Gastrocnemius medialis (tissue), 4 donors: ENCODE results near the gene PLEKHA5. TPM values are rescaled to one million over a fixed set of nuclear protein-coding genes. Genes with fewer than 3 reads are reported as not detected.

Experiments used
- ATAC-seq, 2 donors: fragments of 150-250 bp; one replicate each; pipeline ENCODE4 v1.9.1; 2016
- DNase-seq, 2 donors: peaks; one replicate each; pipeline ENCODE4 v3.0.0-alpha.2; 2019
- H3K27ac ChIP-seq, 4 donors: fragments of 200-600 bp; sonication (generic); 1 replicate in 1 of 4; 2 replicates in 3 of 4; pipeline ENCODE4 v1.5.1; 2016 to 2018; ENCODE audit warnings: mild to moderate bottlenecking in 2 of 4, moderate library complexity in 1 of 4
- H3K27me3 ChIP-seq, 3 donors: fragments of 200-600 bp; sonication (generic) in 2 of 3; 1 replicate in 1 of 3; 2 replicates in 2 of 3; pipeline versions ENCODE4 v1.5.1 to v1.6.0; 2016 to 2019; ENCODE audit warnings: mild to moderate bottlenecking in 1 of 3, moderate library complexity in 1 of 3
- H3K36me3 ChIP-seq, 2 donors: fragments of 200-600 bp; sonication (generic) in 1 of 2; one replicate each; pipeline ENCODE4 v1.5.1; 2017 to 2018
- H3K4me1 ChIP-seq, 2 donors: fragments of 200-600 bp; sonication (generic) in 1 of 2; one replicate each; pipeline ENCODE4 v1.5.1; 2016 to 2017; ENCODE audit warnings: mild to moderate bottlenecking in 2 of 2
- H3K4me3 ChIP-seq, 4 donors: fragments of 200-600 bp; sonication (generic) in 3 of 4; 1 replicate in 1 of 4; 2 replicates in 3 of 4; pipeline ENCODE4 v1.5.1; 2016 to 2019; ENCODE audit warnings: mild to moderate bottlenecking in 2 of 4
- H3K9me3 ChIP-seq, 3 donors: fragments of 200-600 bp; sonication (generic) in 2 of 3; 1 replicate in 1 of 3; 2 replicates in 2 of 3; pipeline ENCODE4 v1.5.1; 2016 to 2019
- POLR2A ChIP-seq, 2 donors: fragments of 450-650 bp; IDR thresholded peaks; one replicate each; pipeline ENCODE4 v1.6.1; 2017; ENCODE audit warnings: antibody characterized with exemption in 2 of 2, mild to moderate bottlenecking in 2 of 2, moderate library complexity in 2 of 2
- in situ Hi-C, 4 donors: fragments of 200-750 bp; cut with MboI; loops; one replicate each; pipeline versions ENCODE4 v1.15.0 to v1.8.0; 2017; ENCODE audit warnings: low sequenced_read_pairs in 4 of 4
- intact Hi-C: fragments of 100-400 bp; cut with DNase I; formaldehyde crosslinking; loops from one replicate; pipeline ENCODE4 v1.15.1; 2023; ENCODE audit warnings: low total_unique reads
- total RNA-seq, 4 donors: library from RNA; depleted of rRNA; stranded (reverse); fragments of >200 nt; gene quantifications; one replicate each; pipeline versions ENCODE4 v1.1.0 to v1.2.3, GENCODE V29; 2016
- TF ChIP-seq, protein P1 (sequence below), 5 experiments: fragments of 450-650 bp in 3 of 5; fragments of 200-600 bp in 2 of 5; sonication (generic) in 2 of 5; IDR thresholded peaks in 4 of 5; conservative IDR thresholded peaks in 1 of 5; 1 replicate in 4 of 5; 2 replicates in 1 of 5; pipeline ENCODE4 v1.5.1; 2016 to 2019; ENCODE audit warnings: antibody characterized with exemption in 5 of 5, mild to moderate bottlenecking in 3 of 5, moderate library complexity in 3 of 5

PLEKHA5 gene
- total RNA-seq, 4 donors from 2014 or later: 1.0 to 2.7 (median 1.5) TPM

DNA sequence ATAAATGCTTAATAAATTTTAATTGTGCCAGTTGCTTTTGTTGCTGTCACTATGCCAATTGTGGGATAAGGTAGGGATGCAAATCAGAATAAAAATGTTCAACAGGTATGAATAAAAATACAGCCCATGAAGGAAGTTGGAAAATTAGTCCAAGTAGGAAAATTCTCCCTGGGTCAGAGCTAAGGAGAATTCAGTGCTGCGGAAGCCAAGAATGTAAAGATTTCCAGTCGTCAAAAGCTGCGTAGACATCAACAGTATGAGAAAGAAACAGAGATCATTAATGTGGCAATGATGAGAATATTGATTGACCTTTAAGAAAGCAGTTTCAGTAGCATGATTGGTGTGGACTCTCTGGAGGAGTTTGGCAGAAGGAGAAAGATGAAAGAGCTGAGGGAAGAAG is 87.9 kb downstream of the PLEKHA5 start:
- Histone ChIP-seq H3K36me3 (no peaks in the 10 kb centered on the region), H3K27me3 (no peaks in the 10 kb centered on the region), H3K4me1 (no peaks in the 10 kb centered on the region), H3K27ac (no peak overlapping the region), H3K4me3 (no peak overlapping the region), H3K9me3 (no peaks in the 10 kb centered on the region)
- ATAC-seq (no peak), DNase-seq (no peak)
- TF ChIP-seq, protein P1, sequence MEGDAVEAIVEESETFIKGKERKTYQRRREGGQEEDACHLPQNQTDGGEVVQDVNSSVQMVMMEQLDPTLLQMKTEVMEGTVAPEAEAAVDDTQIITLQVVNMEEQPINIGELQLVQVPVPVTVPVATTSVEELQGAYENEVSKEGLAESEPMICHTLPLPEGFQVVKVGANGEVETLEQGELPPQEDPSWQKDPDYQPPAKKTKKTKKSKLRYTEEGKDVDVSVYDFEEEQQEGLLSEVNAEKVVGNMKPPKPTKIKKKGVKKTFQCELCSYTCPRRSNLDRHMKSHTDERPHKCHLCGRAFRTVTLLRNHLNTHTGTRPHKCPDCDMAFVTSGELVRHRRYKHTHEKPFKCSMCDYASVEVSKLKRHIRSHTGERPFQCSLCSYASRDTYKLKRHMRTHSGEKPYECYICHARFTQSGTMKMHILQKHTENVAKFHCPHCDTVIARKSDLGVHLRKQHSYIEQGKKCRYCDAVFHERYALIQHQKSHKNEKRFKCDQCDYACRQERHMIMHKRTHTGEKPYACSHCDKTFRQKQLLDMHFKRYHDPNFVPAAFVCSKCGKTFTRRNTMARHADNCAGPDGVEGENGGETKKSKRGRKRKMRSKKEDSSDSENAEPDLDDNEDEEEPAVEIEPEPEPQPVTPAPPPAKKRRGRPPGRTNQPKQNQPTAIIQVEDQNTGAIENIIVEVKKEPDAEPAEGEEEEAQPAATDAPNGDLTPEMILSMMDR (IDR thresholded peaks at IDR 0.05 in 4 of 5, conservative IDR thresholded peaks at IDR 0.05 in 1 of 5): no peak
- TF ChIP-seq POLR2A (IDR thresholded peaks at IDR 0.05): no peak
- in situ Hi-C loops: no loop called here
- intact Hi-C loops: no loop called here

DNA sequence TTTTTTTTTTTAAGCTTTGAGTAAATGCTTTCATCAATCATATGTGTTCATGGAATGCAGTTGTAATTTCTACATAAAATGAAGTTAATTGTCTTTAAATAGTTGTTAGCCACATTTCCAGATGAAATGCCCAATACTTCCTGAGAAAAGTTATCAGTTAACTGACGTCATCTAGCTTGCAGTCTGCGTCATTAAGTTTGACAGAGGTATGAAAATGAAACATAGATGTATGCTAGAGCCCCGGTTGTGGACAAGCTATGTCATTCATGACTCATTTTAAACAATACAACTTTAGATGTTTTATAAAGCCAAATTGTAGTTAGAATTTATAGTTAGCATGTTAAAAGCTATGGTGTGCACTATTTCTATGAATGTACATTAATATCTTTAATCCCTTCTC is 90.7 kb downstream of the PLEKHA5 start:
- intact Hi-C loops: no loop called here
- Histone ChIP-seq H3K27me3 (no peaks in the 10 kb centered on the region), H3K4me3 (no peak overlapping the region), H3K36me3 (no peaks in the 10 kb centered on the region), H3K4me1 (no peaks in the 10 kb centered on the region), H3K9me3 (no peaks in the 10 kb centered on the region), H3K27ac (no peak overlapping the region)
- ATAC-seq (no peak), DNase-seq (no peak)
- in situ Hi-C loops: no loop called here
- no peak for TF ChIP-seq POLR2A (IDR thresholded peaks at IDR 0.05)
- TF ChIP-seq, protein P1 (IDR thresholded peaks at IDR 0.05 in 4 of 5, conservative IDR thresholded peaks at IDR 0.05 in 1 of 5): no peak

GRCh38 chr12:19220852-19221466 is 91.4 kb downstream of the PLEKHA5 start:
- DNase-seq (no peak), ATAC-seq (no peak)
- Histone ChIP-seq H3K36me3 (no peaks in the 10 kb centered on the region), H3K27ac (no peak overlapping the region), H3K27me3 (no peaks in the 10 kb centered on the region), H3K4me1 (no peaks in the 10 kb centered on the region), H3K4me3 (no peak overlapping the region), H3K9me3 (no peaks in the 10 kb centered on the region)
- in situ Hi-C loops (no loop called here), intact Hi-C loops (no loop called here)
- TF ChIP-seq, protein P1 (IDR thresholded peaks at IDR 0.05 in 4 of 5, conservative IDR thresholded peaks at IDR 0.05 in 1 of 5): no peak
- no peak for TF ChIP-seq POLR2A (IDR thresholded peaks at IDR 0.05)

- Histone ChIP-seq H3K9me3 (no peaks in the 10 kb centered on the region), H3K4me3 (no peak overlapping the region), H3K36me3 (no peaks in the 10 kb centered on the region), H3K27ac (no peak overlapping the region), H3K27me3 (no peaks in the 10 kb centered on the region), H3K4me1 (no peaks in the 10 kb centered on the region)
- DNase-seq (no peak), ATAC-seq (no peak)
- TF ChIP-seq, protein P1 (IDR thresholded peaks at IDR 0.05 in 4 of 5, conservative IDR thresholded peaks at IDR 0.05 in 1 of 5): no peak
- TF ChIP-seq POLR2A (IDR thresholded peaks at IDR 0.05): no peak
- intact Hi-C loops (no loop called here), in situ Hi-C loops (no loop called here)
These were observed 93.0 kb downstream of the PLEKHA5 start for GRCh38 chr12:19222558-19222957.

DNA sequence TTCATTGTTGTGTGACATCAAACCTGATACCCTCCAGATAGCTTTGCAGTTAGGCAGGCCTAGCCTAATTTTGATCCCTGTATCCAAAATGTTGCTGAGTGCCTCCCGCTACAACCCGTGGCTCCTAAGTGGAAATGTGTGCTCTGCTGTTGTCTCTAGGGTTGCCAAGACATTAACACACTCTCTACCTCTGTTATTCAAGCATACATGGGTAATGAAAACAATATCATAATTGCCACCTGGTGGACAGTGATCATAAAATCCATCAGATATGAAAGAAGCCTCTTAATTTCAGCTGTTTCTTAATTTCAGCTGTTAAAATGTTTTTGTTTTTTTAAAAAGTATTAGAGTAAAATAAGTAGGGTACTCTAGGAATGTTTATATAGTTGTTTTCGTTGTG is 93.5 kb downstream of the PLEKHA5 start:
- no peaks in the 10 kb centered on the region for H3K9me3 ChIP-seq
- no peaks in the 10 kb centered on the region for H3K36me3 ChIP-seq
- in situ Hi-C loops: no loop called here
- no peak overlapping the region for H3K4me3 ChIP-seq
- H3K4me1 ChIP-seq: no peaks in the 10 kb centered on the region
- no peak overlapping the region for H3K27ac ChIP-seq
- DNase-seq (no peak), ATAC-seq (no peak)
- no peaks in the 10 kb centered on the region for H3K27me3 ChIP-seq
- intact Hi-C loops: no loop called here
- TF ChIP-seq POLR2A (IDR thresholded peaks at IDR 0.05): no peak
- TF ChIP-seq, protein P1 (IDR thresholded peaks at IDR 0.05 in 4 of 5, conservative IDR thresholded peaks at IDR 0.05 in 1 of 5): no peak
